IPS-18c (cell line): ENCODE data around the gene PCDHB13.
"Not testable (repeated sequence)": the region's sequence is repeated elsewhere in the genome, so short reads cannot be mapped to it uniquely, and the experiment has no call there.

Source experiments
- H3K4me3 ChIP-seq: 2 replicates; pipeline ENCODE4 v1.7.0; 2013; ENCODE audit warnings: low read depth, mild to moderate bottlenecking, low read length, moderate library complexity; ENCODE audit not compliant: insufficient read depth
- H3K9me3 ChIP-seq: one replicate; pipeline ENCODE4 v1.6.1; 2013; ENCODE audit warnings: mild to moderate bottlenecking, low read length, moderate library complexity; ENCODE audit not compliant: control insufficient read depth, insufficient read depth

PCDHB13 gene

DNA sequence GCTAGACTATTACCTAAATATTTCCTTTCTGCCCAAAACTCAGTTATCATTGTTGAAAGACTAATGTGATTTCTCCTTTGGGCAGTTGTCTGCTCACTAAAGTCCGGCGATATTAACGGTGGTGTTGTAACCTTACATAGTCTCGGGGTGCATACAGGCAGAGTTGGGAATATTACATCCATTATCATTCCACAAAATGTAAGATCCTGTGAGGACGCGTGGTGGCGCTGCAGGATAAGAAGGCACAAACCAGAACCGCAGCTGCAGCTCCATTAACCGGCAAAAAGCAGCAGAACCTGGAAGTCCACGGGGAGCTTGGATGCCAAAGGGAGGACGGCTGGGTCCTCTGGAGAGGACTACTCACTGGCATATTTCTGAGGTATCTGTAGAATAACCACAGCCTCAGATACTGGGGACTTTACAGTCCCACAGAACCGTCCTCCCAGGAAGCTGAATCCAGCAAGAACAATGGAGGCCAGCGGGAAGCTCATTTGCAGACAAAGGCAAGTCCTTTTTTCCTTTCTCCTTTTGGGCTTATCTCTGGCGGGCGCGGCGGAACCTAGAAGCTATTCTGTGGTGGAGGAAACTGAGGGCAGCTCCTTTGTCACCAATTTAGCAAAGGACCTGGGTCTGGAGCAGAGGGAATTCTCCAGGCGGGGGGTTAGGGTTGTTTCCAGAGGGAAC, at the start of gene PCDHB13:
TSS of gene PCDHB13 (plus strand) at position 264 of the 684 bp plus-strand sequence. CDS start at position 469, 205 bp downstream.
- not testable (repeated sequence) for H3K4me3 ChIP-seq, H3K9me3 ChIP-seq

DNA sequence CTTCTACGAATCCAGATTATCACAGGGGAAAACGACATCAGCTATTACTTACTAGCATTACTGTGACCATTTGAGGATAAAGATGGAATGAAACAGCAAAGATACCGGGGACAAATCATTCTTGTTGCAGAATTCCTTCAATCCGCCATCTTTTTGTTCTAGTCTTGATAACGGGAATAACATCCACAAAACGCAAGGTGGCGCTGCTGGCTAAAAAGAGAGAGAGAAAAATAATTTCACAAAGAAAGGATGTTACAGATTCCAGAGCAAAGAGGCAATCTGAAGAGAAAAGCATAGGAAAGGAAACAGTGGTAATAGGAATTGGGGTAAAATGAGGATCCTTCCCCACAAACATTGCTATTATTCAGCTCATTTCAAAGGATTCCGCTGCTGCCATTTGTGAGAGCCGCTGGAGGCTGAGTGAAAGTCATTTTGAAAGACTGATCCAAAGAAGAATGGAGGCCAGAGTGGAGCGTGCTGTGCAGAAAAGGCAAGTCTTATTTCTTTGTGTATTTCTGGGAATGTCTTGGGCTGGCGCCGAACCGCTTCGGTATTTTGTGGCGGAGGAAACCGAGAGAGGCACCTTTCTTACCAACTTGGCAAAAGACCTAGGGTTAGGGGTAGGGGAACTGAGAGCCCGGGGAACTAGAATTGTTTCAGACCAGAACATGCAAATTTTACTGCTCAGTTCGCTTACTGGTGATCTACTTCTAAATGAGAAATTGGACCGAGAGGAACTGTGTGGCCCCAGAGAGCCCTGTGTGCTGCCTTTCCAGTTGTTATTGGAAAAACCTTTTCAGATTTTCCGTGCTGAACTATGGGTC, 41.1 kb upstream of the PCDHB13 start, which contains the start of gene PCDHB7:
TSS of gene PCDHB7 (plus strand) at position 264 of the 824 bp plus-strand sequence. CDS start at position 456, 192 bp downstream.
- peaks cover 7% of the 10 kb centered on the region for H3K9me3 ChIP-seq
- no peak within 1 kb of the TSS for H3K4me3 ChIP-seq

DNA sequence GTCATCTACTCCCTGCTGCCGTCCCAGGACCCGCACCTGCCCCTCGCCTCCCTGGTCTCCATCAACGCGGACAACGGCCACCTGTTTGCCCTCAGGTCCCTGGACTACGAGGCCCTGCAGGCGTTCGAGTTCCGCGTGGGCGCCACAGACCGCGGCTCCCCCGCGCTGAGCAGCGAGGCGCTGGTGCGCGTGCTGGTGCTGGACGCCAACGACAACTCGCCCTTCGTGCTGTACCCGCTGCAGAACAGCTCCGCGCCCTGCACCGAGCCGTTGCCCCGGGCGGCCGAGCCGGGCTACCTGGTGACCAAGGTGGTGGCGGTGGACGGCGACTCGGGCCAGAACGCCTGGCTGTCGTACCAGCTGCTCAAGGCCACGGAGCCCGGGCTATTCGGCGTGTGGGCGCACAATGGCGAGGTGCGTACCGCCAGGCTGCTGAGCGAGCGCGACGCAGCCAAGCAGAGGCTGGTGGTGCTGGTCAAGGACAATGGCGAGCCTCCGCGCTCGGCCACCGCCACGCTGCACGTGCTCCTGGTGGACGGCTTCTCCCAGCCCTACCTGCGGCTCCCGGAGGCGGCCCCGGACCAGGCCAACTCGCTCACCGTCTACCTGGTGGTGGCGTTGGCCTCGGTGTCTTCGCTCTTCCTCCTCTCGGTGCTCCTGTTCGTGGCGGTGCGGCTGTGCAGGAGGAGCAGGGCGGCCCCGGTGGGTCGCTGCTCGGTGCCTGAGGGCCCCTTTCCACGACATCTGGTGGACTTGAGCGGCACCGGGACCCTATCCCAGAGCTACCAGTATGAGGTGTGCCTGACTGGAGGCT, 39.2 kb upstream of the PCDHB13 start:
- not testable (repeated sequence) for H3K4me3 ChIP-seq, H3K9me3 ChIP-seq

DNA sequence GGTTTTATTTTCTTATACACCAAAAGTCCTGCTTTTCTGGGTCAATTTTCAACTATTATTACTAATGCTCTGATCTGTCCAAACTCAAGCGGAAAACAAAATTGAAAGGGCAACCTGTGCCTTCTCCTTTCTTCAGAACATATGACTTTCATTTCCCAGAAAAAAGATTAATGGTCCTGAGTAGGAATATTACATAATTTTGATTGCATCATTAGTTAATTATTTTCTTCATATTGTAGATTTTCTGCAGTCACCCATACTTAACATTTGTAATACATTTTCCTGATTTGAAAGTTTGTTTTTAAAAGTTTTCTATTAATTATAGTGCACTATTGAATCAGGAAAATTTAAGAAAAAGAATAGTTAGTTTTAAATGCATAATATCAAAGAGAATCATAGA, 37.8 kb upstream of the PCDHB13 start:
- H3K4me3 ChIP-seq = no peak overlapping the region
- H3K9me3 ChIP-seq = peaks cover 7% of the 10 kb centered on the region

DNA sequence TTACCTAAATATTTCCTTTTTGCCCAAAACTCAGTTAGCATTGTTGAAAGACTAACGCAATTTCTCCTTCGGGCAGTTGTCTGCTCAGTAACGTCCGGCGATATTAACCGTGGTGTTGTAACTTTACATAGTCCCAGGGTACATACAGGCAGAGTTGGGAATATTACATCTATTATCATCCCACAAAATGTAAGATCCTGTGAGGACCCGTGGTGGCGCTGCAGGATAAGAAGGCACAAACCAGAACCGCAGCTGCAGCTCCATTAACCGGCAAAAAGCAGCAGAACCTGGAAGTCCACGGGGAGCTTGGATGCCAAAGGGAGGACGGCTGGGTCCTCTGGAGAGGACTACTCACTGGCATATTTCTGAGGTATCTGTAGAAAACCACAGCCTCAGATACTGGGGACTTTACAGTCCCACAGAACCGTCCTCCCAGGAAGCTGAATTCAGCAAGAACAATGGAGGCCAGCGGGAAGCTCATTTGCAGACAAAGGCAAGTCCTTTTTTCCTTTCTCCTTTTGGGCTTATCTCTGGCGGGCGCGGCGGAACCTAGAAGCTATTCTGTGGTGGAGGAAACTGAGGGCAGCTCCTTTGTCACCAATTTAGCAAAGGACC, 36.0 kb upstream of the PCDHB13 start, which contains the start of gene PCDHB8:
TSS of gene PCDHB8 (plus strand) at position 214 of the 615 bp plus-strand sequence. CDS start at position 459, 245 bp downstream.
- not testable (repeated sequence) for H3K9me3 ChIP-seq, H3K4me3 ChIP-seq

- not testable (repeated sequence) for H3K9me3 ChIP-seq, H3K4me3 ChIP-seq
Observed at GRCh38 chr5:141179371-141179770, 34.3 kb upstream of the PCDHB13 start.

DNA sequence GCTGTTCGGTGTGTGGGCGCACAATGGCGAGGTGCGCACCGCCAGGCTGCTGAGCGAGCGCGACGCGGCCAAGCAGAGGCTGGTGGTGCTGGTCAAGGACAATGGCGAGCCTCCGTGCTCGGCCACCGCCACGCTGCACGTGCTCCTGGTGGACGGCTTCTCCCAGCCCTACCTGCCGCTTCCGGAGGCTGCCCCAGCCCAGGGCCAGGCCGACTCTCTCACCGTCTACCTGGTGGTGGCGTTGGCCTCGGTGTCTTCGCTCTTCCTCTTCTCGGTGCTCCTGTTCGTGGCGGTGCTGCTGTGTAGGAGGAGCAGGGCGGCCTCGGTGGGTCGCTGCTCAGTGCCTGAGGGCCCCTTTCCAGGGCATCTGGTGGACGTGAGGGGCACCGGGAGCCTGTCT, 33.8 kb upstream of the PCDHB13 start:
- H3K9me3 ChIP-seq, H3K4me3 ChIP-seq: not testable (repeated sequence)

DNA sequence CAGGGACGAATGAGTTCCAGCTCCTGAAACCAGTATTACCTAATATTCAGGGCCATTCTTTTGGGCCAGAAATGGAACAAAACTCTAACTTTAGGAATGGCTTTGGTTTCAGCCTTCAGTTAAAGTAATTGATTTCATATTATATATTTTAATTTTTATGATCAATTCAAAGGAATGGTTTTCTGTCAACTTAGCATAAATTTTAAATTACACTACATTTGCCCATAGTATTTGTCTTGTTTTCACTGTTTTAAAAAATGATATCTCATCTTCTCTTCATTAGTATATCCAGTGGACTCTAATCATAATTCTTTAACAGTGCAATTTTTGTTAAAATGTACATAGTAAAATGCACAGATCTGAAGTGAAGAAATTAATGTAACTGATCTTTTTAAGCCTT, 33.4 kb upstream of the PCDHB13 start:
- Histone ChIP-seq H3K9me3 (peaks cover 4% of the 10 kb centered on the region), H3K4me3 (no peak overlapping the region)

- H3K4me3 ChIP-seq = 0 out of 2 replicates have a peak within 1 kb of the TSS, but pooled peaks have one; percentile 5
- H3K9me3 ChIP-seq = peaks cover 4% of the 10 kb centered on the region
Observed at GRCh38 chr5:141182248-141182647, 31.5 kb upstream of the PCDHB13 start, which contains the start of gene PCDHB16. TSS of gene PCDHB16 (plus strand) at chr5:141182387. CDS start at chr5:141182560, 173 bp downstream.

DNA sequence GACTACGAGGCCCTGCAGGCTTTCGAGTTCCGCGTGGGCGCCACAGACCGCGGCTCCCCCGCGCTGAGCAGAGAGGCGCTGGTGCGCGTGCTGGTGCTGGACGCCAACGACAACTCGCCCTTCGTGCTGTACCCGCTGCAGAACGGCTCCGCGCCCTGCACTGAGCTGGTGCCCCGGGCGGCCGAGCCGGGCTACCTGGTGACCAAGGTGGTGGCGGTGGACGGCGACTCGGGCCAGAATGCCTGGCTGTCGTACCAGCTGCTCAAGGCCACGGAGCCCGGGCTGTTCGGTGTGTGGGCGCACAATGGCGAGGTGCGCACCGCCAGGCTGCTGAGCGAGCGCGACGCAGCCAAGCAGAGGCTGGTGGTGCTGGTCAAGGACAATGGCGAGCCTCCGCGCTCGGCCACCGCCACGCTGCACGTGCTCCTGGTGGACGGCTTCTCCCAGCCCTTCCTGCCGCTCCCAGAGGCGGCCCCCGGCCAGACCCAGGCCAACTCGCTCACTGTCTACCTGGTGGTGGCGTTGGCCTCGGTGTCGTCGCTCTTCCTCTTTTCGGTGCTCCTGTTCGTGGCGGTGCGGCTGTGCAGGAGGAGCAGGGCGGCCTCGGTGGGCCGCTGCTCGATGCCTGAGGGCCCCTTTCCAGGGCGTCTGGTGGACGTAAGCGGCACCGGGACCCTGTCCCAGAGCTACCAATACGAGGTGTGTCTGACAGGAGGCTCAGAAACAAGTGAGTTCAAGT, 29.4 kb upstream of the PCDHB13 start:
- not testable (repeated sequence) for H3K4me3 ChIP-seq, H3K9me3 ChIP-seq

DNA sequence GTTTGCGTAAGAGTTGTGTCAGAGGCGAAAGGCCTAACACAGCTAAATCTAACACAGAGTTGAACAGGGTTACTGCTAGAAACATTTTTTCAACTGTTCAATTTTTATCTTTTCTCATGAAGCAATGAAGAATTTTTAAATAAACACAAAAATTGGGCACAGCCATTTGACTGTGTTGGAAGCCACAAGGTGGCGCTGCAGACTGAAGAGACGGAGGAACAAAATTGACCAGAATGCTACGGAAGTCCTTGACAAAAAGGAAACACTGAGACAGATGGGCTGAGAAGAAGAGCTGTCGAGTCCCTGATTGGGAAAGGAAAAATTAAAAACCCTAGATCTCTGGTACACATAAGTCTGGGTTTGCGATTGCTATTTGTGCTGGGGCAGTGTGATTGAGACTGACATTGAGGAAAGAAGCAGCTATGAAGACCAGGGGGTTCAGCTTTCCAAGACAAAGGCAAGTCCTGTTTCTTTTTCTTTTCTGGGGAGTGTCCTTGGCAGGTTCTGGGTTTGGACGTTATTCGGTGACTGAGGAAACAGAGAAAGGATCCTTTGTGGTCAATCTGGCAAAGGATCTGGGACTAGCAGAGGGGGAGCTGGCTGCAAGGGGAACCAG, 26.7 kb upstream of the PCDHB13 start, which contains the start of gene PCDHB9:
TSS of gene PCDHB9 (plus strand) at position 265 of the 616 bp plus-strand sequence. CDS start at position 423, 158 bp downstream.
- no peaks in the 10 kb centered on the region for H3K9me3 ChIP-seq
- H3K4me3 ChIP-seq = no peak within 1 kb of the TSS

DNA sequence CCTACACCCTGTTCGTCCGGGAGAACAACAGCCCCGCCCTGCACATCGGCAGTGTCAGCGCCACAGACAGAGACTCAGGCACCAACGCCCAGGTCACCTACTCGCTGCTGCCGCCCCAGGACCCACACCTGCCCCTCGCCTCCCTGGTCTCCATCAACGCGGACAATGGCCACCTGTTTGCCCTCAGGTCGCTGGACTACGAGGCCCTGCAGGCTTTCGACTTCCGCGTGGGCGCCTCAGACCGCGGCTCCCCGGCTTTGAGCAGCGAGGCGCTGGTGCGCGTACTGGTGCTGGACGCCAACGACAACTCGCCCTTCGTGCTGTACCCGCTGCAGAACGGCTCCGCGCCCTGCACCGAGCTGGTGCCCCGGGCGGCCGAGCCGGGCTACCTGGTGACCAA, 25.0 kb upstream of the PCDHB13 start:
- H3K9me3 ChIP-seq, H3K4me3 ChIP-seq: not testable (repeated sequence)

DNA sequence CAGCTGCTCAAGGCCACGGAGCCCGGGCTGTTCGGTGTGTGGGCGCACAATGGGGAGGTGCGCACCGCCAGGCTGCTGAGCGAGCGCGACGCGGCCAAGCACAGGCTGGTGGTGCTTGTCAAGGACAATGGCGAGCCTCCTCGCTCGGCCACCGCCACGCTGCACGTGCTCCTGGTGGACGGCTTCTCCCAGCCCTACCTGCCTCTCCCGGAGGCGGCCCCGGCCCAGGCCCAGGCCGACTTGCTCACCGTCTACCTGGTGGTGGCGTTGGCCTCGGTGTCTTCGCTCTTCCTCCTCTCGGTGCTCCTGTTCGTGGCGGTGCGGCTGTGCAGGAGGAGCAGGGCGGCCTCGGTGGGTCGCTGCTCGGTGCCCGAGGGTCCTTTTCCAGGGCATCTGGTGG, 24.6 kb upstream of the PCDHB13 start:
- H3K4me3 ChIP-seq, H3K9me3 ChIP-seq: not testable (repeated sequence)

GRCh38 chr5:141192110-141192725, 21.5 kb upstream of the PCDHB13 start, which contains the start of gene PCDHB10:
TSS of gene PCDHB10 (plus strand) at chr5:141192353. CDS start at chr5:141192553, 200 bp downstream.
- H3K4me3 ChIP-seq = no peak within 1 kb of the TSS
- H3K9me3 ChIP-seq = no peaks in the 10 kb centered on the region

DNA sequence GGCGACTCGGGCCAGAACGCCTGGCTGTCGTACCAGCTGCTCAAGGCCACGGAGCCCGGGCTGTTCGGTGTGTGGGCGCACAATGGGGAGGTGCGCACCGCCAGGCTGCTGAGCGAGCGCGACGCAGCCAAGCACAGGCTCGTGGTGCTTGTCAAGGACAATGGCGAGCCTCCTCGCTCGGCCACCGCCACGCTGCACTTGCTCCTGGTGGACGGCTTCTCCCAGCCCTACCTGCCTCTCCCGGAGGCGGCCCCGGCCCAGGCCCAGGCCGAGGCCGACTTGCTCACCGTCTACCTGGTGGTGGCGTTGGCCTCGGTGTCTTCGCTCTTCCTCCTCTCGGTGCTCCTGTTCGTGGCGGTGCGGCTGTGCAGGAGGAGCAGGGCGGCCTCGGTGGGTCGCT, 19.4 kb upstream of the PCDHB13 start:
- not testable (repeated sequence) for H3K9me3 ChIP-seq, H3K4me3 ChIP-seq
